Neural progenitor cell (in vitro differentiated cells): Measurements from ENCODE around the gene FXYD5. TPM values are rescaled to one million over a fixed set of nuclear protein-coding genes. Genes with fewer than 3 reads are reported as not detected.
"Not testable (repeated sequence)": the region's sequence is repeated elsewhere in the genome, so short reads cannot be mapped to it uniquely, and the experiment has no call there.

Source experiments
- DNase-seq: peaks from one replicate; pipeline ENCODE4 v3.0.0-alpha.2; 2016; ENCODE audit warnings: low spot score
- H2AFZ ChIP-seq: fragments of 200-600 bp; sonication (generic); replicated peaks from 2 replicates; pipeline ENCODE4 v1.6.1; 2016; ENCODE audit warnings: antibody characterized with exemption
- H3F3A ChIP-seq: fragments of 200-600 bp; sonication (generic); 2 replicates; pipeline ENCODE4 v1.6.1; 2016; ENCODE audit warnings: antibody characterized with exemption, low read depth
- H3K27ac ChIP-seq: fragments of 200-600 bp; sonication (generic); 2 replicates; pipeline ENCODE4 v1.5.1; 2016; ENCODE audit warnings: mild to moderate bottlenecking
- H3K27me3 ChIP-seq: fragments of 200-600 bp; sonication (generic); 2 replicates; pipeline ENCODE4 v1.6.1; 2016; ENCODE audit warnings: mild to moderate bottlenecking, moderate library complexity
- H3K36me3 ChIP-seq: fragments of 200-600 bp; sonication (generic); 2 replicates; pipeline ENCODE4 v1.5.1; 2016
- H3K4me1 ChIP-seq: fragments of 200-600 bp; sonication (generic); 2 replicates; pipeline ENCODE4 v1.6.1; 2016; ENCODE audit warnings: mixed run types
- H3K4me2 ChIP-seq: fragments of 200-600 bp; sonication (generic); 2 replicates; pipeline ENCODE4 v1.6.1; 2016
- H3K4me3 ChIP-seq: fragments of 200-600 bp; sonication (generic); 2 replicates; pipeline ENCODE4 v1.5.1; 2016
- H3K79me2 ChIP-seq: fragments of 200-600 bp; sonication (generic); 2 replicates; pipeline ENCODE4 v1.6.1; 2016; ENCODE audit warnings: low read depth
- H3K9ac ChIP-seq: fragments of 200-600 bp; sonication (generic); 2 replicates; pipeline ENCODE4 v1.6.1; 2016
- H3K9me3 ChIP-seq: fragments of 200-600 bp; sonication (generic); 2 replicates; pipeline ENCODE4 v1.5.1; 2016; ENCODE audit warnings: low read depth
- H4K20me1 ChIP-seq: fragments of 200-600 bp; sonication (generic); 2 replicates; pipeline ENCODE4 v1.6.1; 2016; ENCODE audit warnings: low read depth
- H3K27ac Mint-ChIP-seq: 3 replicates; pipeline ENCODE4 v1.8.0; 2021; ENCODE audit warnings: mixed read lengths
- H3K27me3 Mint-ChIP-seq: 2 replicates; pipeline ENCODE4 v1.8.0; 2022; ENCODE audit warnings: low read depth, mild to moderate bottlenecking, inconsistent platforms, moderate library complexity, mixed read lengths; ENCODE audit not compliant: insufficient read depth
- H3K36me3 Mint-ChIP-seq: 3 replicates; pipeline ENCODE4 v1.8.0; 2021; ENCODE audit warnings: mixed read lengths
- H3K4me1 Mint-ChIP-seq: 3 replicates; pipeline ENCODE4 v1.8.0; 2021; ENCODE audit warnings: mixed read lengths
- H3K4me3 Mint-ChIP-seq: 3 replicates; pipeline ENCODE4 v1.8.0; 2021; ENCODE audit warnings: mild to moderate bottlenecking, moderate library complexity, mixed read lengths
- H3K9me3 Mint-ChIP-seq: 3 replicates; pipeline ENCODE4 v1.8.0; 2020; ENCODE audit warnings: mixed read lengths
- CTCF ChIP-seq: fragments of 200-600 bp; sonication (generic); IDR thresholded peaks from 2 replicates; pipeline ENCODE4 v1.5.1; 2017; ENCODE audit warnings: antibody characterized with exemption, mild to moderate bottlenecking
- EZH2 ChIP-seq: fragments of 200-600 bp; sonication (generic); IDR thresholded peaks from 2 replicates; pipeline ENCODE4 v1.6.1; 2017; ENCODE audit warnings: antibody characterized with exemption, mild to moderate bottlenecking, moderate library complexity
- EZH2phosphoT487 ChIP-seq: fragments of 200-600 bp; sonication (generic); IDR thresholded peaks from 2 replicates; pipeline ENCODE4 v1.6.1; 2017; ENCODE audit warnings: antibody characterized with exemption
- total RNA-seq: library from RNA; depleted of rRNA; stranded (reverse); fragments of >200 nt; gene quantifications from 2 replicates; pipeline ENCODE4 v1.2.3, GENCODE V29; 2015; ENCODE audit warnings: low replicate concordance

Gene FXYD5
- total RNA-seq, 1 donor from 2014 or later = 7.8 TPM

GRCh38 chr19:35150445-35150844, 4.1 kb upstream of the FXYD5 start:
- no peak overlapping the region for H3K27ac ChIP-seq
- Mint-ChIP-seq H3K4me1 (peaks cover 22% of the 10 kb centered on the region), H3K4me3 (peak overlapping the region; percentile 61), H3K27ac (peak overlapping the region; percentile 16), H3K27me3 (peaks cover 39% of the 10 kb centered on the region), H3K9me3 (no peaks in the 10 kb centered on the region), H3K36me3 (no peaks in the 10 kb centered on the region)
- H3K4me1 ChIP-seq = peaks cover 10% of the 10 kb centered on the region
- DNase-seq = no peak
- H3K4me3 ChIP-seq = no peak overlapping the region
- no peaks in the 10 kb centered on the region for H3K9me3 ChIP-seq
- H3K79me2 ChIP-seq = no peaks in the 10 kb centered on the region
- H3K27me3 ChIP-seq = peaks cover 39% of the 10 kb centered on the region
- no peak overlapping the region for H3K4me2 ChIP-seq
- H4K20me1 ChIP-seq = no peaks in the 10 kb centered on the region
- no peak overlapping the region for H3K9ac ChIP-seq
- no peaks in the 10 kb centered on the region for H3K36me3 ChIP-seq
- peaks cover 6% of the 10 kb centered on the region for H3F3A ChIP-seq
- no peak for TF ChIP-seq EZH2phosphoT487
- no peak overlapping the region for H2AFZ ChIP-seq

- Histone ChIP-seq H3K27ac (no peak overlapping the region), H2AFZ (no peak overlapping the region), H3K4me1 (peaks cover 12% of the 10 kb centered on the region), H3K9me3 (no peaks in the 10 kb centered on the region), H3F3A (peaks cover 6% of the 10 kb centered on the region), H3K27me3 (peaks cover 43% of the 10 kb centered on the region), H4K20me1 (no peaks in the 10 kb centered on the region), H3K9ac (no peak overlapping the region), H3K36me3 (no peaks in the 10 kb centered on the region), H3K4me2 (no peak overlapping the region), H3K79me2 (no peaks in the 10 kb centered on the region), H3K4me3 (no peak overlapping the region)
- Mint-ChIP-seq H3K27me3 (peaks cover 49% of the 10 kb centered on the region), H3K27ac (no peak overlapping the region), H3K36me3 (no peaks in the 10 kb centered on the region), H3K9me3 (no peaks in the 10 kb centered on the region), H3K4me3 (no peak overlapping the region), H3K4me1 (peaks cover 21% of the 10 kb centered on the region)
- TF ChIP-seq EZH2 (no peak), CTCF (no peak)
- DNase-seq = no peak
These were observed 3.1 kb upstream of the FXYD5 start for GRCh38 chr19:35151273-35152065.

GRCh38 chr19:35153129-35153522, 1.4 kb upstream of the FXYD5 start:
- H3K27me3 Mint-ChIP-seq = peaks cover 56% of the 10 kb centered on the region
- H3K4me3 ChIP-seq, H3K79me2 ChIP-seq, H3K4me2 ChIP-seq, H2AFZ ChIP-seq, H3K27ac ChIP-seq, H3K9me3 Mint-ChIP-seq, H3F3A ChIP-seq, H3K9ac ChIP-seq, H3K36me3 Mint-ChIP-seq, DNase-seq, H3K36me3 ChIP-seq, H3K9me3 ChIP-seq, H4K20me1 ChIP-seq: not testable (repeated sequence)
- Histone ChIP-seq H3K4me1 (peaks cover 12% of the 10 kb centered on the region), H3K27me3 (peaks cover 43% of the 10 kb centered on the region)
- H3K4me1 Mint-ChIP-seq = peaks cover 21% of the 10 kb centered on the region
- H3K4me3 Mint-ChIP-seq = peak overlapping the region; percentile 71
- peak overlapping the region; percentile 17 for H3K27ac Mint-ChIP-seq

GRCh38 chr19:35153701-35154524, 622 bp upstream of the FXYD5 start:
- H2AFZ ChIP-seq = peak overlapping the region; percentile 91
- peaks cover 6% of the 10 kb centered on the region for H3F3A ChIP-seq
- peaks cover 60% of the 10 kb centered on the region for H3K27me3 Mint-ChIP-seq
- peak overlapping the region; percentile 81 for H3K4me3 Mint-ChIP-seq
- no peaks in the 10 kb centered on the region for H3K9me3 ChIP-seq
- H4K20me1 ChIP-seq = no peaks in the 10 kb centered on the region
- TF ChIP-seq CTCF (peak; percentile 68), EZH2 (peak; percentile 11), EZH2phosphoT487 (peak; percentile 40)
- no peaks in the 10 kb centered on the region for H3K9me3 Mint-ChIP-seq
- H3K4me1 ChIP-seq = peaks cover 12% of the 10 kb centered on the region
- peaks cover 21% of the 10 kb centered on the region for H3K4me1 Mint-ChIP-seq
- peaks cover 43% of the 10 kb centered on the region for H3K27me3 ChIP-seq
- H3K4me2 ChIP-seq = peak overlapping the region; percentile 85
- no peaks in the 10 kb centered on the region for H3K79me2 ChIP-seq
- no peak overlapping the region for H3K27ac ChIP-seq
- H3K36me3 ChIP-seq = no peaks in the 10 kb centered on the region
- no peaks in the 10 kb centered on the region for H3K36me3 Mint-ChIP-seq
- DNase-seq = peak; percentile 79
- peak overlapping the region; percentile 55 for H3K4me3 ChIP-seq
- H3K27ac Mint-ChIP-seq = no peak overlapping the region
- H3K9ac ChIP-seq = no peak overlapping the region
